NB4 (cell line): ENCODE results near the gene EN2.
"Not testable (repeated sequence)": the region's sequence is repeated elsewhere in the genome, so short reads cannot be mapped to it uniquely, and the experiment has no call there.

Source experiments
- DNase-seq: peaks from one replicate; pipeline ENCODE4 v3.0.0; 2010; ENCODE audit warnings: low read depth
- H3K4me3 ChIP-seq: one replicate; pipeline ENCODE4 v1.5.1; 2011; ENCODE audit warnings: mild to moderate bottlenecking, low read depth, low read length, moderate library complexity
- CTCF ChIP-seq: IDR thresholded peaks from one replicate; pipeline ENCODE4 v1.5.1; 2012; ENCODE audit warnings: low read depth, low read length
- MAX ChIP-seq: IDR thresholded peaks from 2 replicates; pipeline ENCODE4 v1.6.1; 2011; ENCODE audit warnings: low read depth, low read length
- MYC ChIP-seq: IDR thresholded peaks from 2 replicates; pipeline ENCODE4 v1.6.1; 2011; ENCODE audit warnings: low read depth, low read length
- POLR2A ChIP-seq: IDR thresholded peaks from 2 replicates; pipeline ENCODE4 v1.6.1; 2011; ENCODE audit warnings: mild to moderate bottlenecking; ENCODE audit not compliant: insufficient read length; ENCODE audit errors: extremely low read depth

The EN2 gene

GRCh38 chr7:155439311-155440017 is 18.5 kb upstream of the EN2 start:
- H3K4me3 ChIP-seq: no peak overlapping the region
- TF ChIP-seq MAX (no peak), MYC (no peak), POLR2A (no peak), CTCF (no peak)
- DNase-seq: no peak

DNA sequence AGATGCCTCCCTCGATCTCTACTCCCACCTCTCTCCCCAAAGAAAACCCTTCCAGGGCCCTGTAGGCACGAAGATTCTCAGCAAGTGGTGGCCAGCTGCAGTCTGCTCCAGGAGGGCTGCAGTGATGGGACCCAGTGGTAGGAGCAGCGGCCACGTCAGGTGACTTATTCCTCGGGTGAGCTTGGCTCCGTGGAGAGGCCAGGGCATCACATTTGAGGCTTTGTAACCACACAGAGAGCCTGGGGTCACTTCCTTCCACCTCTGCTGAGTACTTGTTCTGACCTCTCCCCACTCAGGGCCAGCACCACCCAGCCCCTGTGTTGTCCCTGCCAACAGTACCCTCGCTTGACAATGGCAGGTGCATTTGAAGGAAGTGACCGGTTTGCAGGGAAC is 17.9 kb upstream of the EN2 start:
- no peak for TF ChIP-seq CTCF
- no peak for TF ChIP-seq MAX
- TF ChIP-seq MYC: no peak
- no peak for TF ChIP-seq POLR2A
- H3K4me3 ChIP-seq: no peak overlapping the region
- no peak for DNase-seq

GRCh38 chr7:155441856-155442255 is 16.1 kb upstream of the EN2 start:
- H3K4me3 ChIP-seq: no peak overlapping the region
- no peak for DNase-seq
- TF ChIP-seq CTCF (no peak), MYC (no peak), POLR2A (no peak), MAX (no peak)

- no peak for DNase-seq
- TF ChIP-seq MYC (no peak), CTCF (no peak), POLR2A (no peak), MAX (no peak)
- no peak overlapping the region for H3K4me3 ChIP-seq
These were observed 13.2 kb upstream of the EN2 start for GRCh38 chr7:155444746-155445145.

- DNase-seq, H3K4me3 ChIP-seq: not testable (repeated sequence)
These were observed 12.3 kb upstream of the EN2 start for GRCh38 chr7:155445606-155446005.

GRCh38 chr7:155447603-155448002 is 10.3 kb upstream of the EN2 start:
- TF ChIP-seq POLR2A (no peak), CTCF (no peak), MYC (no peak), MAX (no peak)
- H3K4me3 ChIP-seq: no peak overlapping the region
- DNase-seq: no peak
